MM.1S (cell line): ENCODE data around the gene MYL9.
"Not testable (repeated sequence)": the region's sequence is repeated elsewhere in the genome, so short reads cannot be mapped to it uniquely, and the experiment has no call there.

Source experiments
- DNase-seq: peaks from one replicate; pipeline ENCODE4 v3.0.0-alpha.2; 2015
- H2AFZ ChIP-seq: fragments of 300-600 bp; sonication (generic); 2 replicates; pipeline ENCODE4 v1.6.0; 2016; ENCODE audit warnings: antibody characterized with exemption, low read length
- H3F3A ChIP-seq: fragments of 300-600 bp; sonication (generic); 2 replicates; pipeline ENCODE4 v1.6.1; 2016; ENCODE audit warnings: mild to moderate bottlenecking, antibody characterized with exemption, low read length, moderate library complexity, mixed read lengths; ENCODE audit not compliant: insufficient read depth
- H3K27ac ChIP-seq: fragments of 300-600 bp; sonication (generic); 2 replicates; pipeline ENCODE4 v1.5.1; 2016; ENCODE audit warnings: mild to moderate bottlenecking, low read length
- H3K27me3 ChIP-seq: fragments of 300-600 bp; sonication (generic); replicated peaks from 2 replicates; pipeline ENCODE4 v1.6.0; 2016; ENCODE audit warnings: low read length; ENCODE audit not compliant: insufficient read depth
- H3K36me3 ChIP-seq: fragments of 300-600 bp; sonication (generic); replicated peaks from 2 replicates; pipeline ENCODE4 v1.6.1; 2016; ENCODE audit warnings: mild to moderate bottlenecking, low read length, mixed read lengths; ENCODE audit not compliant: insufficient read depth
- H3K4me1 ChIP-seq: fragments of 300-600 bp; sonication (generic); 2 replicates; pipeline ENCODE4 v1.6.1; 2016; ENCODE audit warnings: low read length, mixed read lengths
- H3K4me2 ChIP-seq: fragments of 300-600 bp; sonication (generic); 2 replicates; pipeline ENCODE4 v1.6.0; 2016; ENCODE audit warnings: low read depth, low read length
- H3K4me3 ChIP-seq: fragments of 300-600 bp; sonication (generic); 2 replicates; pipeline ENCODE4 v1.5.1; 2016; ENCODE audit warnings: low read length, mixed read lengths
- H3K79me2 ChIP-seq: fragments of 300-600 bp; sonication (generic); 2 replicates; pipeline ENCODE4 v1.6.1; 2016; ENCODE audit warnings: mixed run types, low read length, mixed read lengths
- H3K9ac ChIP-seq: fragments of 300-600 bp; sonication (generic); 2 replicates; pipeline ENCODE4 v1.6.1; 2016; ENCODE audit warnings: low read length, mixed read lengths
- H3K9me2 ChIP-seq: fragments of 300-600 bp; sonication (generic); replicated peaks from 2 replicates; pipeline ENCODE4 v1.6.1; 2016; ENCODE audit warnings: mild to moderate bottlenecking, low read length, mixed read lengths; ENCODE audit not compliant: insufficient read depth
- H3K9me3 ChIP-seq: fragments of 300-600 bp; sonication (generic); replicated peaks from 2 replicates; pipeline ENCODE4 v1.6.1; 2016; ENCODE audit warnings: mild to moderate bottlenecking, low read length, mixed read lengths; ENCODE audit not compliant: insufficient read depth
- H4K20me1 ChIP-seq: fragments of 300-600 bp; sonication (generic); 2 replicates; pipeline ENCODE4 v1.6.1; 2016; ENCODE audit warnings: mild to moderate bottlenecking, low read length, moderate library complexity, mixed read lengths; ENCODE audit not compliant: insufficient read depth
- EZH2 ChIP-seq: fragments of 300-600 bp; sonication (generic); optimal IDR thresholded peaks from 2 replicates; pipeline ENCODE3; 2017; ENCODE audit warnings: low read depth, mild to moderate bottlenecking, antibody characterized with exemption, low read length, mixed read lengths
- EZH2phosphoT487 ChIP-seq: fragments of 300-600 bp; sonication (generic); IDR thresholded peaks from 2 replicates; pipeline ENCODE4 v1.6.1; 2018; ENCODE audit warnings: antibody characterized with exemption, low read length
- TF ChIP-seq, protein P1 (sequence below): fragments of 300-600 bp; sonication (generic); IDR thresholded peaks from 2 replicates; pipeline ENCODE4 v1.5.1; 2016; ENCODE audit warnings: antibody characterized with exemption, low read length, mixed read lengths

The MYL9 gene

DNA sequence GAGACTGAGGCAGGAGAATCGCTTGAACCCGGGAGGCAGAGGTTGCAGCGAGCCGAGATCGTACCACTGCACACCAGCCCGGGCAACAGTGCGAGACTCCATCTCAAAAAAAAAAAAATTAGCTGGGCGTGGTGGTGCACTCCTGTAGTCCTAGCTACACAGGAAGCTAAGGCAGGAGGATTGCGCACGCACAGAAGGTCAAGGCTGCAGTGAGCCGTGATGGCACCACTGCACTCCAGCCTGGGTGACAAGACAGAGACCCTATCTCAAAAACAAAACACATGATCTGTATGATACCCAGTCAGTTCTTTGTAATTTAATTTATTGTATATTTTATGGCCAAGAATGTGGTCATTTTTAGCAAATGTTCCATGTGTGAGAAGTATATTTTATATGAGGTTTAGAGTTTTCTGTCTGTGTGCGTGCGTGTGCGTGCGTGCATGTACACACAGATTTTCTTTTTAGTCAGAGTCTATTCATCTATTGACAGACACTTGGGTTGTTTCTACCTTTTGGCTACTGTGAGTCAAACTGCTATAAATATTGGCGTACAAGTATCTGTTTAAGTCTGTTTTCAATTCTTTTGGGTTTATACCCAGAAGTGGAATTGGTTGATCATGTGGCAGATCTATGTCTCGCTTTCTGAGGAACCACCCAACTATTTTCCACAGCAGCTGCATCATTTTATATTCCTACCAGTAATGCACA lies 22.2 kb upstream of the MYL9 start:
- no peak overlapping the region for H3K27ac ChIP-seq
- no peaks in the 10 kb centered on the region for H3F3A ChIP-seq
- no peaks in the 10 kb centered on the region for H3K36me3 ChIP-seq
- H3K9ac ChIP-seq = no peak overlapping the region
- H3K9me3 ChIP-seq = no peaks in the 10 kb centered on the region
- no peaks in the 10 kb centered on the region for H3K27me3 ChIP-seq
- no peak overlapping the region for H3K4me2 ChIP-seq
- no peak for DNase-seq
- no peaks in the 10 kb centered on the region for H3K9me2 ChIP-seq
- no peaks in the 10 kb centered on the region for H4K20me1 ChIP-seq
- H3K4me1 ChIP-seq = no peaks in the 10 kb centered on the region
- no peak overlapping the region for H2AFZ ChIP-seq
- H3K79me2 ChIP-seq = no peaks in the 10 kb centered on the region
- TF ChIP-seq EZH2 (no peak), EZH2phosphoT487 (no peak)
- TF ChIP-seq, protein P1, sequence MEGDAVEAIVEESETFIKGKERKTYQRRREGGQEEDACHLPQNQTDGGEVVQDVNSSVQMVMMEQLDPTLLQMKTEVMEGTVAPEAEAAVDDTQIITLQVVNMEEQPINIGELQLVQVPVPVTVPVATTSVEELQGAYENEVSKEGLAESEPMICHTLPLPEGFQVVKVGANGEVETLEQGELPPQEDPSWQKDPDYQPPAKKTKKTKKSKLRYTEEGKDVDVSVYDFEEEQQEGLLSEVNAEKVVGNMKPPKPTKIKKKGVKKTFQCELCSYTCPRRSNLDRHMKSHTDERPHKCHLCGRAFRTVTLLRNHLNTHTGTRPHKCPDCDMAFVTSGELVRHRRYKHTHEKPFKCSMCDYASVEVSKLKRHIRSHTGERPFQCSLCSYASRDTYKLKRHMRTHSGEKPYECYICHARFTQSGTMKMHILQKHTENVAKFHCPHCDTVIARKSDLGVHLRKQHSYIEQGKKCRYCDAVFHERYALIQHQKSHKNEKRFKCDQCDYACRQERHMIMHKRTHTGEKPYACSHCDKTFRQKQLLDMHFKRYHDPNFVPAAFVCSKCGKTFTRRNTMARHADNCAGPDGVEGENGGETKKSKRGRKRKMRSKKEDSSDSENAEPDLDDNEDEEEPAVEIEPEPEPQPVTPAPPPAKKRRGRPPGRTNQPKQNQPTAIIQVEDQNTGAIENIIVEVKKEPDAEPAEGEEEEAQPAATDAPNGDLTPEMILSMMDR = no peak
- no peak overlapping the region for H3K4me3 ChIP-seq

DNA sequence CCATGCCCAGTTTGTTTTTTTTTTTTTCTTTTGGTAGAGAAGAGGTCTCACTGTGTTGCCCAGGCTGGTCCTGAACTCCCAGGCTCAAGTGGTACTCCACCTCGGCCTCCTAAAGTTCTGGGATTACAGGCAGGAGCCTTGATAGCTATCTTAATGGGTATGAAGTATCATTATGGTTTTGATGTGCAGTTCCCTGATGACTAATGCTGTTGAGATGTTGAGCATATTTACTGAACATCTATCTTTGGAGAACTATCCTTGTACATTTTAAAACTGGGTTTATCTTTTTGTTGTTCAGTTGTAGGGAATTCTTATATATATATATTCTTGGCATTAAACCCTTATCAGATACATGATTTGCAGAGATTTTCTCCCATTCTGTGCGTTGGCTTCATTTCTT lies 21.4 kb upstream of the MYL9 start:
- no peak overlapping the region for H3K27ac ChIP-seq
- no peaks in the 10 kb centered on the region for H3K4me1 ChIP-seq
- no peak for DNase-seq
- no peak overlapping the region for H3K4me2 ChIP-seq
- H3K79me2 ChIP-seq = no peaks in the 10 kb centered on the region
- H3F3A ChIP-seq = no peaks in the 10 kb centered on the region
- no peak overlapping the region for H3K4me3 ChIP-seq
- H3K9me2 ChIP-seq = no peaks in the 10 kb centered on the region
- no peak overlapping the region for H2AFZ ChIP-seq
- no peaks in the 10 kb centered on the region for H3K27me3 ChIP-seq
- TF ChIP-seq EZH2 (no peak), EZH2phosphoT487 (no peak)
- TF ChIP-seq, protein P1 = no peak
- H3K36me3 ChIP-seq = no peaks in the 10 kb centered on the region
- H4K20me1 ChIP-seq = no peaks in the 10 kb centered on the region
- no peak overlapping the region for H3K9ac ChIP-seq
- H3K9me3 ChIP-seq = no peaks in the 10 kb centered on the region

DNA sequence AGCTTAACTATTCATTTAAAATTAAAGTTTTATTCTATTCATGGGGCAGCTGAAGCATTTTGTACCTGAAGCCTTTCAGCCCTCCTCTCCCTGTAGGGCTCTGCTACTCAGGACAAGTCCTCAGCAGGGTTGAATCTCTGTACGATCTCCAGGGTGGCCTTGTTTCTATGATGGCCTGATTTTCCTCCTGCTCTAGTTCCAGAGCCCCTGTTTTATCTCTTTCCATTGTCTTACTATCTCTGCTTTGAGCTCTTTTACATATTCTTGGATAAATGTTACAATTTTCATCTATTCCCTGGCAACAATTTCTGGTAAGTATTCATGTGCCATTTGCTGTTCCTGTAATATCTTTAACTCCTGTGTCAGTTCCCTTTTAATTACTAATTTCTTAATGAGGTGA lies 19.8 kb upstream of the MYL9 start:
- Histone ChIP-seq H3K36me3 (no peaks in the 10 kb centered on the region), H3K27ac (no peak overlapping the region), H3K79me2 (no peaks in the 10 kb centered on the region), H3F3A (no peaks in the 10 kb centered on the region), H3K4me3 (no peak overlapping the region), H2AFZ (no peak overlapping the region), H3K4me1 (no peaks in the 10 kb centered on the region), H4K20me1 (no peaks in the 10 kb centered on the region), H3K9ac (no peak overlapping the region), H3K9me3 (no peaks in the 10 kb centered on the region), H3K27me3 (no peaks in the 10 kb centered on the region), H3K9me2 (no peaks in the 10 kb centered on the region), H3K4me2 (no peak overlapping the region)
- no peak for TF ChIP-seq EZH2
- no peak for TF ChIP-seq EZH2phosphoT487
- TF ChIP-seq, protein P1 = no peak
- no peak for DNase-seq

DNA sequence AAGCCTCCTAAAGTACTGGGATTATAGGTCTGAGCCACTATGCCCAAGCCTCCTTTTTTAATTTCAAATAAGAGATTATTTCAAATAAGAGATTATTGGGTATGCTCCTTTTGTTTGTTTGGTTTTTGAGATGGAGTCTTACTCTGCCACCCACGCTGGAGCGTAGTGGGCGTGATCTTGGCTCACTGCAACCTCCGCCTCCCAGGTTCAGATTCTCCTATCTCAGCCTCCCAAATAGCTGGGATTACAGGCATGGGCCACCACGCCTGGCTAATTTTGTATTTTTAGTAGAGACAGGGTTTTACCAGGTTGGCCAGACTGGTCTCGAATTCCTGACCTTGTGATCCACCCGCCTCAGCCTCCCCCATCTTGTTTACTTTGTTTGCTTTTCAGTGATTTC lies 18.9 kb upstream of the MYL9 start:
- H3K4me3 ChIP-seq, H3K9me2 ChIP-seq, H2AFZ ChIP-seq, H3K36me3 ChIP-seq, H3K27me3 ChIP-seq, H3K27ac ChIP-seq, H3K4me2 ChIP-seq, H4K20me1 ChIP-seq, H3K4me1 ChIP-seq, H3F3A ChIP-seq, H3K9me3 ChIP-seq, H3K79me2 ChIP-seq, DNase-seq, H3K9ac ChIP-seq: not testable (repeated sequence)
